H9 (cell line): ENCODE measurements around the gene ERC2. TPM values are rescaled to one million over a fixed set of nuclear protein-coding genes. Genes with fewer than 3 reads are reported as not detected.

ENCODE experiments used
- DNase-seq: peaks from one replicate; pipeline ENCODE4 v3.0.0-alpha.2; 2017
- H2AFZ ChIP-seq: one replicate; pipeline ENCODE4 v1.6.1; 2013; ENCODE audit warnings: mild to moderate bottlenecking, low read length, control low read depth, moderate library complexity
- H2AK5ac ChIP-seq: 2 replicates; pipeline ENCODE4 v1.6.1; 2013; ENCODE audit warnings: low read length, control low read depth, mixed read lengths; ENCODE audit not compliant: insufficient read length
- H2BK120ac ChIP-seq: one replicate; pipeline ENCODE4 v1.6.1; 2013; ENCODE audit warnings: low read depth, mild to moderate bottlenecking, low read length, control low read depth, inconsistent platforms; ENCODE audit not compliant: poor library complexity, severe bottlenecking
- H2BK12ac ChIP-seq: 2 replicates; pipeline ENCODE4 v1.6.1; 2013; ENCODE audit warnings: low read length, control low read depth, mixed read lengths, low read depth; ENCODE audit not compliant: insufficient read length
- H2BK15ac ChIP-seq: 2 replicates; pipeline ENCODE4 v1.6.1; 2013; ENCODE audit warnings: low read depth, low read length, control low read depth
- H2BK20ac ChIP-seq: one replicate; pipeline ENCODE4 v1.6.1; 2013; ENCODE audit warnings: low read depth, mild to moderate bottlenecking, low read length, control low read depth, inconsistent platforms; ENCODE audit not compliant: poor library complexity, severe bottlenecking
- H2BK5ac ChIP-seq: 2 replicates; pipeline ENCODE4 v1.6.1; 2013; ENCODE audit warnings: low read length, control low read depth, mixed read lengths; ENCODE audit not compliant: insufficient read length
- H3K14ac ChIP-seq: 2 replicates; pipeline ENCODE4 v1.6.1; 2013; ENCODE audit warnings: low read length, control low read depth; ENCODE audit not compliant: insufficient read depth
- H3K18ac ChIP-seq: 2 replicates; pipeline ENCODE4 v1.6.1; 2013; ENCODE audit warnings: low read depth, mild to moderate bottlenecking, mixed read lengths, low read length, control low read depth; ENCODE audit not compliant: insufficient read length
- H3K23ac ChIP-seq: 2 replicates; pipeline ENCODE4 v1.6.1; 2013; ENCODE audit warnings: low read length, control low read depth, mixed read lengths, low read depth; ENCODE audit not compliant: insufficient read length
- H3K23me2 ChIP-seq: 2 replicates; pipeline ENCODE4 v1.6.1; 2013; ENCODE audit warnings: low read depth, mild to moderate bottlenecking, mixed read lengths, low read length, control low read depth; ENCODE audit not compliant: insufficient read length, poor library complexity, severe bottlenecking
- H3K27ac ChIP-seq: 2 replicates; pipeline ENCODE4 v1.5.1; 2013; ENCODE audit warnings: low read length, control low read depth, mixed read lengths, low read depth; ENCODE audit not compliant: insufficient read length
- H3K27me3 ChIP-seq: 2 replicates; pipeline ENCODE4 v1.6.1; 2013; ENCODE audit warnings: low read length, control low read depth, inconsistent platforms; ENCODE audit not compliant: insufficient read depth
- H3K4ac ChIP-seq: 2 replicates; pipeline ENCODE4 v1.6.1; 2013; ENCODE audit warnings: low read depth, mild to moderate bottlenecking, control low read depth, inconsistent platforms, low read length, moderate library complexity
- H3K4me1 ChIP-seq: 2 replicates; pipeline ENCODE4 v1.6.1; 2013; ENCODE audit warnings: low read length, control low read depth, inconsistent platforms; ENCODE audit not compliant: insufficient read depth
- H3K4me2 ChIP-seq: 2 replicates; pipeline ENCODE4 v1.6.1; 2013; ENCODE audit warnings: low read length, control low read depth, mixed read lengths; ENCODE audit not compliant: insufficient read length, insufficient read depth
- H3K56ac ChIP-seq: 2 replicates; pipeline ENCODE4 v1.6.1; 2013; ENCODE audit warnings: low read depth, mild to moderate bottlenecking, mixed read lengths, low read length, control low read depth; ENCODE audit not compliant: insufficient read length
- H3K79me1 ChIP-seq: 2 replicates; pipeline ENCODE4 v1.6.1; 2013; ENCODE audit warnings: low read depth, mild to moderate bottlenecking, moderate library complexity, low read length, control low read depth, inconsistent platforms; ENCODE audit not compliant: insufficient read depth, poor library complexity, severe bottlenecking
- H3K79me2 ChIP-seq: 2 replicates; pipeline ENCODE4 v1.6.1; 2013; ENCODE audit warnings: low read length, control low read depth, inconsistent platforms; ENCODE audit not compliant: insufficient read depth
- H3K9ac ChIP-seq: 2 replicates; pipeline ENCODE4 v1.6.1; 2013; ENCODE audit warnings: low read length, control low read depth, mixed read lengths; ENCODE audit not compliant: insufficient read length; ENCODE audit errors: extremely low read depth
- H3K9me3 ChIP-seq: one replicate; pipeline ENCODE4 v1.6.1; 2013; ENCODE audit warnings: low read depth, low read length, inconsistent platforms; ENCODE audit not compliant: control insufficient read depth
- H3T11ph ChIP-seq: one replicate; pipeline ENCODE4 v1.6.1; 2013; ENCODE audit warnings: mild to moderate bottlenecking, low read length, control low read depth, inconsistent platforms
- H4K20me1 ChIP-seq: one replicate; pipeline ENCODE4 v1.6.1; 2013; ENCODE audit not compliant: control insufficient read depth, insufficient read length, insufficient read depth
- H4K5ac ChIP-seq: 2 replicates; pipeline ENCODE4 v1.6.1; 2013; ENCODE audit warnings: low read depth, mild to moderate bottlenecking, mixed read lengths, low read length, control low read depth; ENCODE audit not compliant: insufficient read length
- H4K8ac ChIP-seq: replicated peaks from 2 replicates; pipeline ENCODE4 v1.6.1; 2013; ENCODE audit warnings: low read length, control low read depth, mixed read lengths, low read depth; ENCODE audit not compliant: insufficient read length
- H4K91ac ChIP-seq: 2 replicates; pipeline ENCODE4 v1.6.1; 2013; ENCODE audit warnings: low read depth, mild to moderate bottlenecking, moderate library complexity, mixed read lengths, low read length, control low read depth; ENCODE audit not compliant: insufficient read length
- H3K27ac Mint-ChIP-seq, 3 experiments: 2 replicates in 2 of 3; 3 replicates in 1 of 3; pipeline ENCODE4 v1.8.0; 2020 to 2021; ENCODE audit warnings: mixed read lengths in 3 of 3, mild to moderate bottlenecking in 1 of 3, moderate library complexity in 1 of 3
- H3K27me3 Mint-ChIP-seq: 2 replicates; pipeline ENCODE4 v1.8.0; 2021; ENCODE audit warnings: low read depth, mild to moderate bottlenecking, moderate library complexity, mixed read lengths
- H3K36me3 Mint-ChIP-seq, 3 experiments: 2 replicates in 2 of 3; 3 replicates in 1 of 3; pipeline ENCODE4 v1.8.0; 2020 to 2021; ENCODE audit warnings: low read depth in 3 of 3, mixed read lengths in 3 of 3; ENCODE audit not compliant: insufficient read depth in 1 of 3
- H3K4me1 Mint-ChIP-seq, 2 experiments: 2 replicates each; pipeline ENCODE4 v1.8.0; 2020; ENCODE audit warnings: mixed read lengths in 2 of 2
- H3K4me3 Mint-ChIP-seq, 2 experiments: 2 replicates in 1 of 2; 3 replicates in 1 of 2; pipeline ENCODE4 v1.8.0; 2020 to 2021; ENCODE audit warnings: mild to moderate bottlenecking in 2 of 2, mixed read lengths in 2 of 2, moderate library complexity in 1 of 2
- H3K9me3 Mint-ChIP-seq, 2 experiments: 2 replicates in 1 of 2; 3 replicates in 1 of 2; pipeline ENCODE4 v1.8.0; 2020; ENCODE audit warnings: mild to moderate bottlenecking in 2 of 2, mixed read lengths in 2 of 2, moderate library complexity in 1 of 2
- WGBS: extraction: QIAGEN DNeasy Blood & Tissue Kit; methylation state at CpG from one replicate; pipeline ENCODE4 v1.1.7; 2013; ENCODE audit warnings: missing lambda C conversion rate, low lambda C conversion rate, mixed read lengths; ENCODE audit not compliant: insufficient read length; ENCODE audit errors: extremely low coverage; 5-methylcytosine and 5-hydroxymethylcytosine counted together
- total RNA-seq: library from RNA; stranded (reverse); gene quantifications from 2 replicates; pipeline ENCODE4 v1.2.1, GENCODE V29; 2021
- TF ChIP-seq, protein P1 (sequence below): fragments of 200-600 bp; sonication (generic); conservative IDR thresholded peaks from 3 replicates; pipeline ENCODE4 v1.8.0; 2021; ENCODE audit warnings: antibody characterized with exemption, mild to moderate bottlenecking

The ERC2 gene
- total RNA-seq, 1 experiment from 2014 or later: 15.4 TPM

DNA sequence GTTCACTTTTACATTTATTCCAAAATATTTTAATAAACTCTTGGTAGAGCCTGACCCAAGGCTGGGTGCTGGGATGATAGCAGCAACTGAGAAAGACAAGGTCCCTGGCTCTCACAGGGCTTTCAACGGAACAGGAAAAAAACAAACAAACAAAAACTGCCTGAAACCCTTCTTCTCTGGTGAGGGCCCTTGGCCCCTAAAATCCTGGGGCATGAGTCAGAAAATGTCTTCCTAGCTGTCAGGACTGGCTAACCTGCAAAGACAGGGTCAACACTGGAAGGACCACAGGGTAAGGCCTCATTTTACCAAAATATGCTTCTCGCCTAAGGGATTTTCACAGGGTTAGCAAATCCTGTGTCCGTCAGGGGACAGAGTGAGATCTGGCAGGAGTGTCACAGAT is 935.5 kb downstream of the ERC2 start:
- H3K14ac ChIP-seq: no peak overlapping the region
- H2AK5ac ChIP-seq: no peak overlapping the region
- H3K4me1 ChIP-seq: peaks cover 6% of the 10 kb centered on the region; the same call in 1 of the 2 replicates
- H3K23me2 ChIP-seq: no peaks in the 10 kb centered on the region
- H4K8ac ChIP-seq: no peak overlapping the region
- no peak overlapping the region for H2AFZ ChIP-seq
- no peak overlapping the region for H3K4me3 Mint-ChIP-seq
- no peak overlapping the region for H2BK12ac ChIP-seq
- H3K36me3 Mint-ChIP-seq: no peaks in the 10 kb centered on the region; a peak in 1 of 7 replicates
- H4K20me1 ChIP-seq: no peaks in the 10 kb centered on the region
- no CpG with 5 or more reads among the region's 3 CpGs for WGBS
- H3K9me3 ChIP-seq: no peaks in the 10 kb centered on the region
- no peak overlapping the region for H3K9ac ChIP-seq
- H4K5ac ChIP-seq: no peak overlapping the region
- no peak overlapping the region for H3T11ph ChIP-seq
- H3K18ac ChIP-seq: no peak overlapping the region
- peaks cover 2% of the 10 kb centered on the region; the same call in 1 of the 2 replicates for H3K27me3 Mint-ChIP-seq
- H2BK5ac ChIP-seq: no peak overlapping the region
- H3K4ac ChIP-seq: no peak overlapping the region
- H3K4me1 Mint-ChIP-seq: peaks cover 35 to 36% of the 10 kb centered on the region in 2 experiments
- no peak overlapping the region for H3K56ac ChIP-seq
- no peak overlapping the region for H4K91ac ChIP-seq
- no peaks in the 10 kb centered on the region for H3K79me2 ChIP-seq
- H3K79me1 ChIP-seq: no peaks in the 10 kb centered on the region
- H2BK15ac ChIP-seq: no peak overlapping the region
- H3K27ac ChIP-seq: no peak overlapping the region
- no peak overlapping the region for H2BK120ac ChIP-seq
- H3K27me3 ChIP-seq: no peaks in the 10 kb centered on the region
- H3K27ac Mint-ChIP-seq: no peak overlapping the region; a peak in 1 of 7 replicates
- DNase-seq: no peak
- H3K23ac ChIP-seq: no peak overlapping the region
- no peak overlapping the region for H2BK20ac ChIP-seq
- no peaks in the 10 kb centered on the region for H3K9me3 Mint-ChIP-seq
- no peak overlapping the region for H3K4me2 ChIP-seq
- TF ChIP-seq, protein P1, sequence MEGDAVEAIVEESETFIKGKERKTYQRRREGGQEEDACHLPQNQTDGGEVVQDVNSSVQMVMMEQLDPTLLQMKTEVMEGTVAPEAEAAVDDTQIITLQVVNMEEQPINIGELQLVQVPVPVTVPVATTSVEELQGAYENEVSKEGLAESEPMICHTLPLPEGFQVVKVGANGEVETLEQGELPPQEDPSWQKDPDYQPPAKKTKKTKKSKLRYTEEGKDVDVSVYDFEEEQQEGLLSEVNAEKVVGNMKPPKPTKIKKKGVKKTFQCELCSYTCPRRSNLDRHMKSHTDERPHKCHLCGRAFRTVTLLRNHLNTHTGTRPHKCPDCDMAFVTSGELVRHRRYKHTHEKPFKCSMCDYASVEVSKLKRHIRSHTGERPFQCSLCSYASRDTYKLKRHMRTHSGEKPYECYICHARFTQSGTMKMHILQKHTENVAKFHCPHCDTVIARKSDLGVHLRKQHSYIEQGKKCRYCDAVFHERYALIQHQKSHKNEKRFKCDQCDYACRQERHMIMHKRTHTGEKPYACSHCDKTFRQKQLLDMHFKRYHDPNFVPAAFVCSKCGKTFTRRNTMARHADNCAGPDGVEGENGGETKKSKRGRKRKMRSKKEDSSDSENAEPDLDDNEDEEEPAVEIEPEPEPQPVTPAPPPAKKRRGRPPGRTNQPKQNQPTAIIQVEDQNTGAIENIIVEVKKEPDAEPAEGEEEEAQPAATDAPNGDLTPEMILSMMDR: no peak
